Measurements from ENCODE around the gene OR2B3.

The OR2B3 gene

GRCh38 chr6:29092957-29093356, 5.8 kb upstream of the OR2B3 start:
- H3K36me3 ChIP-seq (ENCODE audit: insufficient read depth) = no peaks in the 10 kb centered on the region
- H3K4me2 ChIP-seq = no peak overlapping the region
- H3K4me3 ChIP-seq (IDR thresholded peaks at IDR 0.05; ENCODE audit: insufficient read depth, low read depth, low read length) = no peak overlapping the region
- TF ChIP-seq CTCF (conservative IDR thresholded peaks at IDR 0.05; ENCODE audit: low read depth, low read length) = no peak
- H3K79me2 ChIP-seq (ENCODE audit: insufficient read depth, low read depth) = no peaks in the 10 kb centered on the region
- H3K27ac ChIP-seq = no peak overlapping the region
- no peaks in the 10 kb centered on the region for H3K27me3 ChIP-seq (ENCODE audit: insufficient read depth, low read depth)
- H4K20me1 ChIP-seq (ENCODE audit: insufficient read depth) = no peaks in the 10 kb centered on the region
- H2AFZ ChIP-seq (ENCODE audit: low read depth) = no peak overlapping the region
- no peaks in the 10 kb centered on the region for H3K4me1 ChIP-seq (ENCODE audit: low read depth, poor library complexity, severe bottlenecking)
- H3K9ac ChIP-seq = no peak overlapping the region

- Histone ChIP-seq H2AFZ (ENCODE audit: low read depth) (no peak overlapping the region), H3K36me3 (ENCODE audit: insufficient read depth) (no peaks in the 10 kb centered on the region), H3K4me3 (IDR thresholded peaks at IDR 0.05; ENCODE audit: insufficient read depth, low read depth, low read length) (no peak overlapping the region), H4K20me1 (ENCODE audit: insufficient read depth) (no peaks in the 10 kb centered on the region), H3K27me3 (ENCODE audit: insufficient read depth, low read depth) (no peaks in the 10 kb centered on the region), H3K4me1 (ENCODE audit: low read depth, poor library complexity, severe bottlenecking) (no peaks in the 10 kb centered on the region), H3K4me2 (no peak overlapping the region), H3K79me2 (ENCODE audit: insufficient read depth, low read depth) (no peaks in the 10 kb centered on the region), H3K27ac (no peak overlapping the region), H3K9ac (no peak overlapping the region)
- no peak for TF ChIP-seq CTCF (conservative IDR thresholded peaks at IDR 0.05; ENCODE audit: low read depth, low read length)
Measured at GRCh38 chr6:29082457-29082856, 4.7 kb downstream of the OR2B3 start.

GRCh38 chr6:29081312-29081711, 5.8 kb downstream of the OR2B3 start:
- Histone ChIP-seq H3K4me2 (no peak overlapping the region), H2AFZ (ENCODE audit: low read depth) (no peak overlapping the region), H3K27ac (no peak overlapping the region), H3K9ac (no peak overlapping the region), H3K27me3 (ENCODE audit: insufficient read depth, low read depth) (no peaks in the 10 kb centered on the region), H3K79me2 (ENCODE audit: insufficient read depth, low read depth) (no peaks in the 10 kb centered on the region), H3K36me3 (ENCODE audit: insufficient read depth) (no peaks in the 10 kb centered on the region), H4K20me1 (ENCODE audit: insufficient read depth) (no peaks in the 10 kb centered on the region), H3K4me3 (IDR thresholded peaks at IDR 0.05; ENCODE audit: insufficient read depth, low read depth, low read length) (no peak overlapping the region), H3K4me1 (ENCODE audit: low read depth, poor library complexity, severe bottlenecking) (no peaks in the 10 kb centered on the region)
- no peak for TF ChIP-seq CTCF (conservative IDR thresholded peaks at IDR 0.05; ENCODE audit: low read depth, low read length)

GRCh38 chr6:29079203-29079602, 7.9 kb downstream of the OR2B3 start:
- no peak overlapping the region for H3K9ac ChIP-seq
- no peaks in the 10 kb centered on the region for H3K79me2 ChIP-seq (ENCODE audit: insufficient read depth, low read depth)
- H3K36me3 ChIP-seq (ENCODE audit: insufficient read depth) = no peaks in the 10 kb centered on the region
- H3K27me3 ChIP-seq (ENCODE audit: insufficient read depth, low read depth) = no peaks in the 10 kb centered on the region
- no peak overlapping the region for H2AFZ ChIP-seq (ENCODE audit: low read depth)
- H3K27ac ChIP-seq = no peak overlapping the region
- no peaks in the 10 kb centered on the region for H3K4me1 ChIP-seq (ENCODE audit: low read depth, poor library complexity, severe bottlenecking)
- H4K20me1 ChIP-seq (ENCODE audit: insufficient read depth) = no peaks in the 10 kb centered on the region
- no peak for TF ChIP-seq CTCF (conservative IDR thresholded peaks at IDR 0.05; ENCODE audit: low read depth, low read length)
- no peak overlapping the region for H3K4me3 ChIP-seq (IDR thresholded peaks at IDR 0.05; ENCODE audit: insufficient read depth, low read depth, low read length)
- no peak overlapping the region for H3K4me2 ChIP-seq

All from KMS-11 (cell line).